GM18867 (cell line): ENCODE results near the gene SLC41A3.
"Not testable (repeated sequence)": the region's sequence is repeated elsewhere in the genome, so short reads cannot be mapped to it uniquely, and the experiment has no call there.

Experiments
- ATAC-seq: cut with Tn5 transposase; IDR thresholded peaks from one replicate; pipeline ENCODE4 v1.9.1; 2021; ENCODE audit warnings: mild to moderate bottlenecking, moderate library complexity; ENCODE audit not compliant: unreplicated experiment

Gene SLC41A3

DNA sequence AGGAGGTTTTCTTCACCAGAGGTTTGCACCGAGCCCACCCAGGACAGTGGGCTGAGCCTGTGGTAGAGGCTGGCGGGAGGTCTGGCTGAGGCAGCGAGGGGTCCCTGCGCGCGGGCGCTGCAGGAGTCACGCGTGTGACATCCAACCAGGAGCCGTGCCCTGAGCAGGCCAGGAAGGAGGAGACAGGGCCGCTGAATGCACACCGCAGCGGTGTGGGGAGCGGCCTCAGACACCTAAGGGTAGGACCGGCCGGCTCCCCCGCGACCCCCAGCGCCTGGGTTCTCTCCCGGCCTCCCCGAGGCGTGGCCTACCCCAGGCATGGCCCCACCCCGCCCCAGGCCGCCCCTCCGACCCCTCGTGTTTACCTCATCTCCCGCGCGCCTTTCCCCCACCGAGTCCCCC lies 412 bp downstream of the SLC41A3 start:
- peak; percentile 47 for ATAC-seq

DNA sequence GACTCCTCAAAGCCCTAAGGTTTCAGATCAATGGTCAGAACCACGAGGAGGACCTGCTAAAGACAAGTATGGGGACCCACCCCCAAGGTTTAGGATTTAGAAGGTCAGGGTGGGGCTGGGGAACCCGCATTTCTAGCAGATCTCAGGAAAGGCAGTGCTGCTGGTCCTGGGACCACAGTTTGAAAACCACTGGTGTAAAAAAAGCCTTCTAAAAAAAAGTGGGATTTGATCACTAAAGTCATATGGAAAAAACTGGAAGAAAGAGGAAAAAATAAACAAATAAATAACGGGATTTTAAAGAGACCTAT lies 832 bp downstream of the SLC41A3 start:
- no peak for ATAC-seq

DNA sequence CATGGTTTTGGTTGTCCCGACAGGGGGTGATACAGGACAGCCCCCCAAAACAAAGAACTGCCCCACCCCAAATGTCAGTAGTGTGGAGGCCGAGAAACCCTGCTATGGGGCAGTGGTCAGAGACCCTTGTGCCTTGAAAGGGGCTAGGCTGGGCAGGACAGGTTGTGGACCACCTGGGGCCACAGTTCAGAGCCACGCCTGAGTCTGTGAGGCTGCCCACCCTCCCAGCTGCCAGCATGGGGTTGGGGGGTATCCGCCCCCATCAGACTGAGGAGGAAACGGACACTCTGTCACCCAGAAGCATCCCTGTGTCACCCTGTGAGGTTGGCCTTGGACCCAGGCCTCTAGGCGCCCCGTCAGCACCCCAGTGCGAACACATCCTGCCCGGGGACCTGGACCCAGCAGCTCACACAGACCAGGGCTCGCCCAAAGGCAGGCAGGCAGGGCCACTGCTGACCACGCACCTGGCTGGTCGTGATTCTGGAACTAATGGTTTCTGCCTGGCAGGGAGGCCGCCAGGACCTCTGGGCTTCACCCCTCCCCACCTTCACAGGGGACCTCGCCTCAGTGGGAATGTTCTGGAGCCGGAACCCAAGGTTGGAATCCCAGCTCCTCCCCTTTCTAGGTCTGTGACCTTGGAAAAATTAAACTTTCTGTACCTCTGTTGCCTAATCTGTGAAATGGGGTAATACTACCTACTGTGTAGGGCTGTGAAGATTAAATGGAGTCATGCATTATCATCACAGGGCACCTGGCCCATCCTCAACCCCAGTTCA lies 1.4 kb downstream of the SLC41A3 start:
- no peak for ATAC-seq

DNA sequence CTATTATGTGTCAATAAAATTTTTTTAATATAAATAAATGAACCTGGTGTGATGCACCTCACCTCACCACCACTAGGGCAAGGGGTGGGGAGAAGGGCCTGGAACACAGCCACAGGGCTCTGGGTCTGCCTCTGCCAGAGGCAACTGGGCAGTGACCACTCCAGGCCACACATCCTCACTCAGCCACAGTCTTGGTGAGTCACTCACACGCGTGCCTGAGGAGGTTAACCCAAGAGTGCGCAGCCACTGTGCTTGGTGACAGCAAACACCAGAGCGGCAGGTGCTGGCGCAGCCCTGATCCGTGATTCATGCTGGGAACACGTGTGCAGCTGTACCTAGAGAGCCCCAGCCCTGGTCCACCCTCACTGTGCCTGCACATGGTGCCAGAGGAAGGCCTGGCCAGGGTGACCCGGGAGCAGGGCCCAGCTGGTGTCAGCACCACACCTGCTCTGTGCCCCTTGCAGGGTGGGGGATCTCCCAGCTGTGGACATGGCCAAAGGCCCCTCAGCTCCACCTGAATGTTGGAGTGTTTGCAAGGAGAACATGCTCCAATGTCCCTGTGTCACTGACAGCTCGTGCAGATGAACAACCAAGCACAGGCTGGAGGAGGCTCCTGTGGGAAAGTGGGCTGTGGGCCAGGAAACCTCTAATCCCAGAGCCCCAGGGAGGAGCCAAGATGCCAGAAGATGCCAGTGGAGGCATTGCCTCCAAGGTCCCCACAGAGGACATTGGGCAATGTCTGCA lies 2.1 kb downstream of the SLC41A3 start:
- ATAC-seq: no peak

DNA sequence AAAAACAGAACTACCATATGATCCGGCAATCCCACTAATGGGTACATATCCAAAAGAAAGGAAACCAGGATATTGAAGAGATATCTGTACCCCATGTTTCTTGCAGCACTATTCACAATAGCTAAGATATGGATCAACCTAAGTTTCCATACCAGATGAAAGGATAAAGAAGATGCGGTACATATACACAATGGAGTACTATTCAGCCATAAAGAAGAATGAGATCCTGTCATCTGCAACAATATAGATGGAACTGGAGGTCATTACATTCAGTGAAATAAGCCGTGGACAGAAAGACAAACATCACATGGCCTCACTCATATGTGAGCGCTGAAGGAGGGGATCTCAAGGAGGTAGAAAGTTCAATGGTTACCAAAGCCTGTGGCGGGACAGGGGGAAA lies 3.0 kb downstream of the SLC41A3 start:
- no peak for ATAC-seq

DNA sequence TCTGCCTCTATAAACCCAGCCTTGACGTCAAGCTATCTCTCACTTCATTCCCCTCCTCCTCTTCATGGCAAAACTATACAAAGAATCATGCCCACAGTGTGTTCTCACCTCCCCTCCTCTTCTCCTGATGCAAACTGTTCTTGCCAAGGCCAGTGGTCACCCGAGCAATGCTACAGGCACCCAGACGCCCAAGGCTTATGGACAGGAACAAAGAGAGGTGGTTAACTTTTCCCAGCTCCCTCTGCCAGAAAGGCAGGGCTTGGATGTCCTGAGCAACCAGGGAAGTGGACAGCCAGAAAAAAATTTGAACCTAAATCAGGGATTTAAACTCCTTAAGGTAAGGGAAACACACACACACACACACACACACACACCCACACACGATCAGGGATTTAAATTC lies 5.1 kb downstream of the SLC41A3 start:
- no peak for ATAC-seq

DNA sequence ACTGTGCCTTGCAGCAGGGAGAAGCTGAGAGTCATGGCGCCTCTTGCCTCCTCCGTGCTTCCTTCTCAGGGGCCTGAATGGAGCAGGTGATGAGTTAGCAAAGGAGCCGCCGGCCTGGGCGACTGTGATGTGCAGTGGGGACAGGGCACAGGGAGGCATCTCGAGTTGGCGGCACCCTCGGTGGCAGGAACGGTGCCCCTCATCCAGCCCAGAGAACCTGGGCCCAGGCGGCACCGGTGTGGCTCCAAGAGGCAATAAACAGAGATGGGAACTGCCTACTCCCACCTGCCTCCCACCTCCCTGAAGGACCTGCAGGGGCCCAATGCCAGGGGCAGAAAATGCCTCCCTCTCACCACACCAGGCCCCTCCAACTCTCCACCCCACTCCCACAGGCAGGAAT lies 6.2 kb downstream of the SLC41A3 start:
- ATAC-seq: no peak

DNA sequence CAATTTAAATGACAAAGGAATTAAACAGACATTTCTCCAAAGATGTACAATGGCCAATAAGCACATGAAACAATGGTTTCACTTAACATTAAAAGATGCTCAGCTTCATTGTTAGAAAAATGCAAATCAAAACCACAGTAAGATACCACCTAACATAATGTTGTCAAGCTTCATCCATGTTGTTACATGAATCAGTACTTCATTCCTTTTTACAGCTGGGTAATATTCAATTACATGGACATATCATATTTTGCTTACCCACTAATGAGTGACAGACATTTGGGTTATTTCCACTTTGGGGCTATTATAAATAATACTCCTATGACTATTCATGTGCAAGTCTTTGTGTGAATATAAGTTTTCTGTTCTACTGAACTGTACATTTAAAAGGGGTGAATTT lies 7.8 kb downstream of the SLC41A3 start:
- ATAC-seq: no peak

DNA sequence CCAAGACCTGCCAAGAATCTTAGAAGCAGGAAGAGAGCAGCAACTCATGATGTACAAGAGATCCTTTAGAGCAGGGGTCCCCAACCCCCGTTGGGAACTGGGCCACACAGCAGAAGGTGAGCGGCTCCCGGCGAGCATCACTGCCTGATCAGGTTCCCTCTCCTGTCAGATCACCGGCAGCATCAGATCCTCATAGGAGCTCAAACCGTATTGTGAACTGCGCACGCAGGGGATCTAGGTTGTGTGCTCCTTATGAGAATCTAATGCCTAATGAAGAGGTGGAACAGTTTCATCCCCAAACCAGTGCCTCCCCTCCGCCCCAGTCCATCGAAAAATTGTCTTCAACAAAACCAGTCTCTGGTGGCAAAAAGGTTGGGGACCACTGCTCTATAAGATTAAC lies 13.8 kb downstream of the SLC41A3 start:
- no peak for ATAC-seq

DNA sequence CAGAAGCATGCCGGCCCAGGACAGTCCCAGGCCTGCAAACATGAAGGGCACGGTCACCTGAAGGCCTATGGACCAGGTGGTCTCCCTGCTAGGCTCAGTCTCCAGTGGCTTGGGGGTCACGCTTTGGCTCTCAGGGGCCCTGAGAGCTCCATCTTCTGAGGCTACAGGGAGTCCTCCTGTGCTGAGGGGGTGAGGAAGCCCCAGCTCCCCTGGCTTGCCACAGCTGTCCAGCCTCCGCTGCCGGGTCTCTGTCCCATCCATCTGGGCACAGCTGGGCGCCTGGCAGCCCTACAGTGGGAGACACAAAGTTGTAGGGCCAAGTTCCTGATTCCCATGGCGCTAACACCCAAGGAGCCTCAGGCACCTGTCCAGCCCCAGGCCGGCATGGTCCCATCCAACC lies 16.0 kb downstream of the SLC41A3 start:
- ATAC-seq: no peak

DNA sequence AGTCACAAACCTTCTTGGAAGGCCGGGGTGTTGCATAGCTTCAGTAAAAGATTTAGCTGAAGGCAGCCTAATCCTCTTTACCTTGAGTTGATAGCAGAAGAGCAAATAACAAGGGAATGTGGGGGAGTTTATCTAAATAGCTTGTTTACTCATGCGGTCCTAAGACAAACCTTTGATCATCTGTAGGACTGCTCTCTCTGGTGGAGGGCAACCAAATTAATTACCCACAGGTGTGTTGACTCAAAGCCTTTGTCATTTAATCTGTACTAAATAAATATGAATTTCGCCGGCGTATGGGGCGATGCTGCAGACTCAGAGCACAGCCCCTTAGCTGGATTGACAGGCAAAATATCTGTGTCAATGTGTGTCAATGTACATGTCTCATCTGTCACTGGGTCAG lies 17.2 kb downstream of the SLC41A3 start:
- ATAC-seq: not testable (repeated sequence)

DNA sequence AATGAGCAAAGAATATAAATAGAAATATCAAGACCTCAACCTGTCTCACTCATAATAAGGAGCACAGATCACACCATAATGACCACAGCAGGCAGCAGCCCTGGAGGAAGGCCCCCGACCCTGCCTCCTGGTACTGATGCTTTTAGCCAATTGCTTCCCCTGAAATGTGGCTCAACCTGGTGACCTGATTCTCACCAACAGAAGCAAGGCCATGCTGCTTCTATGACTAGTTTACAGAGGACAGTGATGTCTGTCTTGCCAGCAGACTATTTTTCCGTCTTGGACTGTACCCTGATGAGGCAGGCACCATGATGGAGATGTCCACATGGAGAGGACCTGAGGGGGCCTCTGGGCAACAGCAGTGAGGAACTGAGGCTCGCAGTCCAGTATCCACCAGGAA lies 18.0 kb downstream of the SLC41A3 start:
- no peak for ATAC-seq

DNA sequence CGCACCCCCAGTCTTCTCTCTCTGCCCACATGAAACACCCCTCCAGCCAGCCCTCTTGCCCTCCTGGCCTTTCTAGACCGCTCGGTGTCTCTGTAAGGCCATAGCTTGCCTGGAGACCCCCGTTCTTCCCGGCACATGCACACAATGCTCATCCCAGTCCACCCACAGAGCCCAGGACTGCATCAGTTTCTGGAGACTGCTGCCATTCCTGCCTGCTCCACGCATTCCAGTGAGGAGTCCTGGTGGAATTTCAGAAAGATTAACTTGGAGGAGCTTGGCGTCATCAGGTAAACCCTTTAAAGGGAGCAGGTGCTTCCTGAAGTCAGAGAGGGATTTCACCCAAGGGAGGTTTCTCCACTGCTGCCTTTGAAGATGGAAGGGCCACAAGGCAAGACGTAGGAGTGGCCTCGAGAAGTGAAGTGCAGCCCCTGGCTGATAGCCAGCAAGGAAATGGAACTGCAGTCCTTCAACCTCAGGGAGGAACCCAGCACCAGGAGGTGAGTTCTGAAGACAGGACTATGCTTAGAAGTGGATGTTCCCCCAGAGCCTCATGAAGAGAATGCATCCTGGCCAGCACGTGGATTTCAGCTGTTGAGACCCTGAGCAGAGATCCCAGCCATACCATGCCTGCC lies 19.2 kb downstream of the SLC41A3 start:
- no peak for ATAC-seq

DNA sequence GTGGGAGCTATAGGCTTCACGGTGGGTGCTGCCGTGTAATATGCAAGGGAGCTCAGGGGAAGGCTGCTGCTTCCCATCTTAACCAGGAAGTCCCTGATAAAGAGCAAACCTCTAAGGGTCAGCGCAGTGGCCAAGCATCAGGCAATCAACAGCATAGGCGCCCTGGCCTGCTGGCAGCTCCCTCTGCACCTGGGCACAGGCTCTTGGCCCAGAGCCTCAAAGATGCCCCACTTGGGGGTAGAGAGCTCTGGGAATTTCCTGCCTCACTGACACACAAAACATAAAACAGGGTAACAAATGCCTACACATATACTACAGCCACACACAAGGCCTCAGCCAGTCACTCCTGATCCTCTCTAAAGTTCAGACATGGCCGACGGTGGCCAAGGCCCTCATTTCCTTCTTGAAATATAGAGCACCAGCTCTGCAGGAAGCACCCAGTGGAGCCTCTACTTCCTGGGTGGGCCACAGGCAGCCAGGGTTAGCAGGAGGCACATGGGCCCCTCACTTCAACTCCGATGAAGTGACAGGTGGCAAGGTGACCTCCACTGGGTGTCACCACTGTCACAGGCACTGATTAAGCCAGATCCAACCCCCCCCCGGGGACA lies 20.5 kb downstream of the SLC41A3 start:
- no peak for ATAC-seq

DNA sequence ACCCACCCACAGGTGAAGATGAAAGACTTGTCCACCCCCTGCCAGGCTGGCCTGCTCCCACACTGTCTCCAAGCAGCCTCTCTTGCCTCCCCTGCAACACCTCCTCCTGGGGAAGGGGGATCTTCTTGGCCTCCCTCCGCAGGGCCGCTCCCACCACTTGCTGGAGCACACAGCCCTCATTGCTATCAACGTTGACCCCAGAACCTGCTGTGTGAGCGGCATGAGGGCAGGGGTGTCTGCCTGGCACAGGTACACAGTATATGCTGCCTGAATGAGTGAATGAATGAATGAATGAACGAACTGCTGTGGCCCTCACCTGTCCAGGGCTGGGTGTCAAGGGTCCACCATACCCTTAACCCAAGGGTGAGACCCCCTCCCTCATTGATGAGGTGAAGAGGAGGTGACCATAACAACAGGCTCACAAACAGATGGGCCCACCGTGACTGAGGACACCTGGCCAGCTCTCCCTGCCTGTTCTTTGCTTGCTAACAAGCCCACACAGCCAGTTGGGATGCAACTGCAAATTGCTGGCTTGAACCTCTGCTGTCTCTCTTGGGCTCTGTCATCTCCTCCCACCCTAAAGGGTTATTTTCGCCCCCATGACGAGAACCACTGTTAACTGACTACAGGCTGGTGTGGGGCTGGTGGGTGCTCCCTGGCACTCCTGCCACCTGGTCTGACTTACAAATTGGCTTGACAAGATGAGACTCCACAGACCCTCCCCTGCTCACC lies 22.5 kb downstream of the SLC41A3 start:
- ATAC-seq: no peak

DNA sequence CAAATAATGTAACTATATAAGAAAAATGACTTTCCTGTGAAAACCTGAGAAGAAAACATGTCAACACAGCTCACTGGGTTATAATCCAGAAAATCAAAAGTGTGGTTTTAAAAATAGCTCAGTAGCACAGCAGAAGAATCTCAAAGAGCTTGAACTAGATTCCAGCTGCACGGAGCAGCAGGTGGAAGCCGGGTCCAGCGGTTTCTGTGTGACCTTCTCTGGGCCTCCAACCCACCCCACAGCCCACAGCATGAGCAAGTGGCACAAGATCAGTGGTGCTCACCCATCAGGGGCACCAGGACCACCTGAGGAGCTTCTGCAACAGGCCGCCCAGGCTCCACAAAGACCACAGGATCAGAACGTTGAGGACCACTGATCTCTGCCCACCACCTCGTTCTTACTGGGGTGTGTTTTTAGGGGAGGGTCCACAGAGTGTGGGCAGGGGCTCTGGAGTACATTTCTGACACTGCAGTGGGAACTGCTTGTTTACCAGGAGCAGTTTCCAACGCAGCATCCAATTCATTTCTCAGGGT lies 23.2 kb downstream of the SLC41A3 start:
- no peak for ATAC-seq

DNA sequence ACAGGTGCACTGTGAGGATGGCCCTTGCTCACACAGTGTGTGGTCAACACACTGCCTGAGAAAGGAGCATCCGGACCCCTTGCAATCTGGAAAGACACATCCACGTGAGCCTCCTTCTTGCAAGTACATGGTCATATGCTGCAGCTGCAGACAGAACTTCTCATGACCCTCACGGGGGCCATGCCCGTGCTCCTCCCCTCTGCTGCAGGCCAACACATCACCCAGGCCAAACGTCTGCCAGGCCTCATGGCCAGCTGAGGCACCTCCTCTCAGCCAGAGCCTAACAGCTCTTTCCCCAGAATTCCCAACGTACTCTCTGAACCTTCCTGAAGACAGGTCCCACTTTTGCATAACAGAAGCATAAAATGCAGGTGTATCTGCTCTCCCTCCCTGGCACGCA lies 25.3 kb downstream of the SLC41A3 start:
- no peak for ATAC-seq

DNA sequence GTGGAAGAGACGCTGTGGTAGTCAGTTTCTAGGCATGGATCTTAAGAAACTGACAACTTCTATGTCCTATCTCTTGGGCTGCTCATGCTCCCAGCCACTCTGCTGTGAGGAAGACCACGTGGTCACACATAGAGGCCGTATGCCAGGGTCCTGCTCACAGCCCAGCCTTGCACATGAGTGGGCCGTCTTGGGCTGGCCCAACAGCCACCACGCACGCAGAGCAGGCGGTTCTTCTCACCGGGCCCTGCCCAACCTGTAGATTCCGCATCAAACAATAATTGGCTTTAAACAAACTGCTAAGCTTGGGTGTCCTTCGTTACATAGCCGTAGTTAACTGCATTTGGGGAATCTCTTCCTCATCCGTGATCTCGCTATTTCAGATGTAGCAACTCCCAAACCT lies 26.0 kb downstream of the SLC41A3 start:
- ATAC-seq: no peak

DNA sequence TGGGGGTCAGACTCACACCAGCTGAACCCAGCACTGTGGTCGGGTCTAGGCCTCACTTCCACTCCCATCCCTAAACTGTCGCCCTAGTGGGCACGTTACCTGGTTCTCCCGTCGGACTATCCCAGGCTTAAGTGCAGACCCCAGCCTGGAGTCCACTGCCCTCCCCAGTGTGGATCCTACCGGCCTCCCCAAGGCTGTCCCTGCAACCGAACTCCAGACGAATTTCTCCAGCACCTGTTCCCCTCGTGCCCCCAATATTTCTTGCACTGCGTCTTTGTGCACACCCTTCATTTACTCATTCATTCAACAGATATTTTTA lies 26.5 kb downstream of the SLC41A3 start:
- no peak for ATAC-seq

DNA sequence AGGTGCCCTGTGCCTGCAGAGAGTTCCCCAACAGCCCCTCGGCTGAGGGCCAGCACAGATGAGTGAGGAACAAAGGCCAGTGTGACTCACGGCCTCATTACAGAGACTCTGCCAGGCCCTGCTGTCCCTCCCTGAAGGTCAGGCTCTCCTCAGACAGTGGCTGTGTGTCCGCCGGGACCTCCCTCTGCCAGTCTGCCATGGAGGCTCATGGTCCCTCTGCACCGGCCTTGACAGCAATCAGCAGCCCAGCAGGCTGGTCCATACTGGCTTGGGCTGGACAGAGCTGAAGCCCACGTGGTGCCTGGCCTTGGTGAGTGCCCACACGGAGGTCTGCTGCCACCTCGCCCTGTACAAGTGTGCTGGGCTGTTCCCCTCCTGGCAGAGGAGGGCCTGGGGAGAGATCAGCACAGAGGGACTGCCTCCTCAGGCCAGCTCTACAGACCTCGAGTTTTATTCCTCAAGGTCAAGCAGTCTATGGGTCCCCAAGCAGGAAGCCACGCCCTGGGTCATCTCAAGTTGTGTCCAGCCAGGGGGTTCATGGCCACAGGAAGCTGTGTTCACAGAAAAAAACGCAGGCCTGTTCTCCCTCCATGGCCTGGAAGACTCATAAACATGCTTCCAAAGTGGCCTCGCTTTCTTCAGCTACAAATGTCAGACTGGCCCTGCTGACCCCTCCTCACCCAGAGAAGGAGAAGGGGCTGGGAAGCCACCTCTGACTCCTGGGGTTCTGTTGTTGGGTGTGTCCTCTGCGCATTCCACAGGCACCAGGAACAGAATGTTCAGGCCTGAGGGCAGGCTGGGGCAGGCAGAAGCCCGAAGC lies 27.0 kb downstream of the SLC41A3 start:
- no peak for ATAC-seq
